Adipocyte (in vitro differentiated cells): ENCODE results near the gene SLC41A3.

Source experiments
- DNase-seq: peaks from one replicate; pipeline ENCODE4 v3.0.0-alpha.2; 2015; ENCODE audit warnings: low read depth
- H3K27me3 ChIP-seq: replicated peaks from 2 replicates; pipeline ENCODE4 v1.7.0; 2013; ENCODE audit warnings: mild to moderate bottlenecking, low read length, moderate library complexity; ENCODE audit not compliant: control insufficient read depth, insufficient read depth
- H3K36me3 ChIP-seq: 2 replicates; pipeline ENCODE4 v1.7.0; 2013; ENCODE audit warnings: low read length, mild to moderate bottlenecking, moderate library complexity; ENCODE audit not compliant: control insufficient read depth, insufficient read depth, severe bottlenecking
- H3K4me1 ChIP-seq: 2 replicates; pipeline ENCODE4 v1.7.0; 2013; ENCODE audit warnings: mild to moderate bottlenecking, low read length, moderate library complexity; ENCODE audit not compliant: control insufficient read depth, insufficient read depth
- H3K4me3 ChIP-seq: 2 replicates; pipeline ENCODE4 v1.7.0; 2013; ENCODE audit warnings: mild to moderate bottlenecking, low read length, moderate library complexity
- H3K9ac ChIP-seq: 2 replicates; pipeline ENCODE4 v1.7.0; 2013; ENCODE audit warnings: mild to moderate bottlenecking, low read length, moderate library complexity
- H3K9me3 ChIP-seq: 2 replicates; pipeline ENCODE4 v1.7.0; 2013; ENCODE audit warnings: mild to moderate bottlenecking, low read length, moderate library complexity; ENCODE audit not compliant: control insufficient read depth

The SLC41A3 gene

DNA sequence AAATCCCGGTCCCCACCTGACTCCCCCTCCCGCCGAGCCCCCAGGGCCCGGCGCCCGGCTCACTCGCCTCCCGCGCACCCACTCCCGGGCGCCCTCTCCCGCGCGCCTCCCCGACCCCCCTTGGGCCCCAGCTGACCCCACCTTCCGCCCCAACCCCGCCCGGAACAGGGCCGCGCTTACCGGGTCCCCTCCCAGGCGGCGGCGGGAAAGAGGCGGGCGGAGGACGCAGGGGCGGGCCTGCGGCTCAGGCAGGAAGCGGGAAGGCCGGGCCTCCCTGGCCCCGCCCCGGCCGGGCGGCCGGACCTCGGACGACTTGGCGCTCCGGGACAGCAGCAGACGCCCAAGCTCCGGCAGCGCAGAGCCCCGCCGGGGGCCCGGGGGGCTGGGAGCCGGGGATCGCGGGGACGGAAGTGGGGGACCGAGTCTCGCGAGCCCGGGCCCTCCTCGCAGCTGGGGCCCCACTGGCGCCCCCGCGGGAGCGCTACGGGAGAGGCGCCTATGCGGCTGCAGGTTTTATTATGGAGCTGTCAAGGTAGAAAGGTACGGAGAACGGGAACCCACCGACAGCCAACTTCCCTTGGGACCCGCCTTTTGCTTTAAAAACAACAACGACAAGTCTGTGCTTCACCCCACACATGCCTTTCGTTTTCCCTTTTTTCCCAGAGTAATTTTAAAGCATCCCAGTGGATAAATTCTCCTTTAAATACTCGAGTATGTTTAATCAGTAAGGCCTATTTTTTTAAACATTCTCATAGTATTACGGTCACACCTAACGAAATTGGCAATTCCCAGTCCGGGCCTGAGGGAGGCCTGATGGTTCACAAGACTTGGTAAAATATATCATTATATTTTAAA, at the start of gene SLC41A3:
Gene SLC41A3 (minus strand): TSS at position 212 of the 855 bp plus-strand sequence. CDS start 15,905 bp downstream, outside the sequence.
- no peaks in the 10 kb centered on the region for H3K27me3 ChIP-seq
- H3K36me3 ChIP-seq, result no peaks in the 10 kb centered on the region
- DNase-seq, result peak; percentile 91
- peak within 1 kb of the TSS; percentile 89 for H3K9ac ChIP-seq
- peaks cover 16% of the 10 kb centered on the region for H3K4me1 ChIP-seq
- peak within 1 kb of the TSS; percentile 86 for H3K4me3 ChIP-seq
- H3K9me3 ChIP-seq, result no peaks in the 10 kb centered on the region

DNA sequence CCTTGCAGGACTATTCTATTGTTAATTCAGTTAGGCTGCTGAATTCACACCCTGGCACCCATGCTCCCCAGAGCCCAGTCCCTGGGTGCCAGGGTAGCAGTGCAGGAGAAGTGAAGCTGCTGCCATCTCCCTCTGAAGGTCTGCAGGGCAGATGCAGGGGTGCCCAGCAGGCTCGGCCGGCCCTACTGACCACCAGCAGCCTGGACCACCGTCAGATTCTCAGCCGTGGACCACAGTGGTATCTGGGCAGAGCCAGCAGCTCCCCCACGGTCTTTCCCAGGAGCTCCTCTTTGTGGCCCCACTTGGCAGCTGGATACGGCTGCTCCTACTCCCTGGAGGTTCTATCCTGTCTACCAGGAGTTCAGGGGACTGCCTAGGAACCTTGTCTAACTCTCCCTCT, 49.7 kb upstream of the SLC41A3 start:
- Histone ChIP-seq H3K9ac (no peak overlapping the region), H3K4me1 (no peaks in the 10 kb centered on the region), H3K36me3 (peaks cover 78% of the 10 kb centered on the region), H3K4me3 (no peak overlapping the region), H3K9me3 (peaks cover 3% of the 10 kb centered on the region), H3K27me3 (peaks cover 14% of the 10 kb centered on the region)
- DNase-seq, result no peak

DNA sequence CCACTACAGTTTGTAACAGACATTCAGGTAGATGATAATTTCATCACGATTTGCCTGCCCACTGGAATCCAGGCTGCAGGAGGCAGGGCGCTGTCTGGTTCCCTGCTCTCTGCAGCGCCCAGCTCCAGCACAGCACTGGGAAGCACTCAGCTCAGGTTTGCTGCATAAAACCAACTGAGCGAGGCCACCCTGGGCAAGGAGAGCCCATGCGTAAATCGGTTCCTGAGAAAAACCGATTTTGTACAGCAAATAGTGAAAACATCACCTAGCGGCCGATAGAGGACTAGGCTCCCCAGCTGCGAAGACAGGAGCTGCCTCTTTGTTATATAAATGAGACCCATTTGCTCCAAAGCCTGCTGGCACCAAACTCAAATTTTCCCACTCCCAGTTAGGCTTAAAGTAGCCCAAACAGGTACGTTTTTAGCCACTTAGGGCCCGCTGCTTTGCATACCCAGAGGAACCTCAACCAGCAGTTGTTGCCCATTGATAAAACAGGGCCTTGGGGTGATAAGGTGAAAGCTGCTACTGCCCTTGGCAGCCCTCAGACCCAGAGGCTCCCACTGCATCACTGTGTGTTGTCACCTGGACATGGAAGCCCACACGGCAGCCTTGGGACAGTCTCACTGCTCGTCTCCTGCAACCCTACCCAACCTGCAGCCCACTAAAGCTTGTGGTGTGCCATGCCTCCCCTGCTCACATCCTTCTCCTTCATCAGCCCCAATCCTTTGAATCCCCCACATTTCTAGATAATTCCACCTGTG, 49.0 kb upstream of the SLC41A3 start:
- Histone ChIP-seq H3K36me3 (peaks cover 74% of the 10 kb centered on the region), H3K4me3 (no peak overlapping the region), H3K4me1 (no peaks in the 10 kb centered on the region), H3K9ac (no peak overlapping the region), H3K27me3 (peaks cover 14% of the 10 kb centered on the region), H3K9me3 (no peaks in the 10 kb centered on the region)
- DNase-seq, result peak; percentile 29

DNA sequence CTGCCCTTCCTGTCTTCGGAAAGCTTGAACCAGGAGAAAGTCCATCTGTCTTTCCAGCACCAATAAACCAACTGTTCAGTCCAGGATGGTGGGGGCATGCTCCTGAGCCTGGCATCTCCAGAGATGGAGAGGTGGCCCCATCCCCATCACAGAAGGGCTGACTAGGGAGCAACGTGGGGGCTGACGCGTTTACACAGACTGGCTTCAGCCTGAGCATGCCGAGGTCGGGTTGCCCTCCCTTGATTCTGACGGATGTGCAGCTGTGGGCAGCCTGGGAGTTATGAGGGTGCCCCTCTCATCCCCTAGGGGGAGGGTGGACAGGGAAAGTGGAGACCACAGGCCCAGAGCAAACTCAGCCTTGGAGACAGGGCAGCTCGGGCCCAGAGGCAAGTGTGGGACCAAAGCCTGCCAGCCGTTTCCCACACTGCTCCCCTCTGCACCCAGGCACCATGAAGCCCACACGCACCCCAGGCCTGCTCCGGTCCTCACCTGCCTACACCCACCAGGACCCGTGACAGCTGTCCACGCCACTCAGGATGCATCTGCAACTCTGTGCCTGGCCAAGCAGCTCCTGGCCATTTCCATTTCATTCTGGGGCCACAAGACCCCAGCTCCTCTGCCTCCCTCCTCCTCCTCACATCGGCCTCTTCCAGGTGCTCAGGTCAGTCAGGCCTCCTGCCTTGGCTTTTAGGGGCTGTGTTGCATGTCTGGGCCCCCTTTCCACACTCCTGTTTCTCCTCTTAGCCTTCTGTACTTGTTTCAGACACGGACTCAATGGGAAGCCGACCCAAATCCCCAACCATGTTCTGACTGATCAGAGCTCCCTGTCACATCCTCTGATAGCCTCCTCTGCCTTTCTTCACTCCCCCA, 48.2 kb upstream of the SLC41A3 start:
- no peak for DNase-seq
- Histone ChIP-seq H3K9me3 (no peaks in the 10 kb centered on the region), H3K9ac (no peak overlapping the region), H3K36me3 (peaks cover 66% of the 10 kb centered on the region), H3K4me3 (no peak overlapping the region), H3K4me1 (no peaks in the 10 kb centered on the region), H3K27me3 (peaks cover 13% of the 10 kb centered on the region)

DNA sequence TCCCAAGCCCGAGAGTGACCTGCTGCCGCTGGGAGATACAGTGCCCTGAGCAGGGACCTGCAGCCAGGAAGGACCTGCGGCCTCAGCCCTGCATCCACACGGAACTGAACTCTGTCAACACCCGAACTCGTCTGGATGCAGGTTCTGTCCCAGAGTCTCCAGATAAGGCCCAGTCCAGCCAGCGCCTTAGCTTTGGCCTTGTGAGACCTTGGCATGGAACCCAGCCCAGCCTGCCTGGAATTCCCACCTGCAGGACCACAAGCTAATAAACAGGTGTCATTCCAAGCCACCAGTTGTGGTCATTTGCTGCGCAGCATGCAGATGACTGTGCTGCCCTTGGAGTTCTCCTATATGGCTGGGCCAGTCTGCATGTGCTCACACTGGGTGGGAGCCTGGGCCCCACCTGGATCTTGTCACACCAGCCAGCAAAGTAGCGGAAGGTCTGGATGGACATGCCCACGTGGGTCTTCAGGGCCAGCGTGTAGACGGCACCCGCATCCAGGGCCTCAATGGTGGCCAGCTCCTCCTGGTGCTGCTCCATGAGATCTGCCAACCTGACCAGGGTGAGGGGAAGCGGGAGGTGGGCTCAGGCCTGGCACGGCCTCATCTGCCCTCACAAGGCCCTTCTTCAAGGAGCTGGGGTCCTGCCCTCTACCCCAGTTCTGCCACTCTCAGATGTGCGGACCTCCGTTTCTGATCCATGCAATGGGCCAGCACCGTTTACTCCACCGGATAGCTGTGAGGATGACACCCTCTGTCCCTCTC, 47.2 kb upstream of the SLC41A3 start:
- peaks cover 56% of the 10 kb centered on the region for H3K36me3 ChIP-seq
- no peak overlapping the region for H3K4me3 ChIP-seq
- no peak for DNase-seq
- H3K4me1 ChIP-seq, result no peaks in the 10 kb centered on the region
- no peaks in the 10 kb centered on the region for H3K9me3 ChIP-seq
- H3K9ac ChIP-seq, result no peak overlapping the region
- peaks cover 11% of the 10 kb centered on the region for H3K27me3 ChIP-seq

DNA sequence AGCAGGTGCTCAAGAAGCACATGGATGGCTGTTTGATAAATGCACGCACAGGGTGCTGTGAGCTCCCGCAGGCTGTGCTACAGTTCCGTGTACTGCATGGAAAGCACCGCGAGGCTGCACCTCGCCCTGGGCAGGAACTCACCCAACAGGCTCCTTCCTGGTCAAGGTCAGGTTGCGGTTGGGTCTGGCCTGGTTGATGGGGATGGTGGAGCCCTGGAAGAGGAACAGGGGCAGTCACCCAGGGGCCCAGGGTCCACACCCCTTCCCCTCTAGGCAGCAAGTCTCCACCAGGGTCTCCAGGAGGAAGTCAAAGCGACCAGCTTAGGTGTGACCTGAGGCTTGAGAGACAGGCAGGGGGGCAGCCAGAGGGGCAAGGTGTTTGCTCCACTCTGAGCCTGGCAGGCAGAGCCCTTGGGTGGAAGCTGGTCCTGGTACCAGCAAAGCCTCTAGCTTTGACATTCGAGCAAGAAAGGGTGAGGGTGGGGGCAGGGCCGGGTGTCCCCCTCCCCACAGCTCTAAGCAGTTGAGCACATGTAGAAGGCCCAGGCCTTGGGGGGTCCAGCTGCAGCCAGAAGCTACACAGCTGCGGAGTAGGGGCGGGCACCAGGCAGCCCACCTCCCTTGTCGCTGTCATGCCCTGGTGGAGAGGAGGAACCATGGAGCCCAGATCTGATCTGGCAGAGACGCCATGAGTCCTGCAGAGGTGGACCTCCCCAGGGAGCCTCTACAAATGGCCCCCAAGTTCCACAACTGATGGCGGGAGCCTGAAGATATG, 46.3 kb upstream of the SLC41A3 start:
- H3K27me3 ChIP-seq, result peaks cover 19% of the 10 kb centered on the region
- peaks cover 47% of the 10 kb centered on the region for H3K36me3 ChIP-seq
- no peaks in the 10 kb centered on the region for H3K9me3 ChIP-seq
- H3K4me1 ChIP-seq, result no peaks in the 10 kb centered on the region
- no peak for DNase-seq
- no peak overlapping the region for H3K4me3 ChIP-seq
- no peak overlapping the region for H3K9ac ChIP-seq

DNA sequence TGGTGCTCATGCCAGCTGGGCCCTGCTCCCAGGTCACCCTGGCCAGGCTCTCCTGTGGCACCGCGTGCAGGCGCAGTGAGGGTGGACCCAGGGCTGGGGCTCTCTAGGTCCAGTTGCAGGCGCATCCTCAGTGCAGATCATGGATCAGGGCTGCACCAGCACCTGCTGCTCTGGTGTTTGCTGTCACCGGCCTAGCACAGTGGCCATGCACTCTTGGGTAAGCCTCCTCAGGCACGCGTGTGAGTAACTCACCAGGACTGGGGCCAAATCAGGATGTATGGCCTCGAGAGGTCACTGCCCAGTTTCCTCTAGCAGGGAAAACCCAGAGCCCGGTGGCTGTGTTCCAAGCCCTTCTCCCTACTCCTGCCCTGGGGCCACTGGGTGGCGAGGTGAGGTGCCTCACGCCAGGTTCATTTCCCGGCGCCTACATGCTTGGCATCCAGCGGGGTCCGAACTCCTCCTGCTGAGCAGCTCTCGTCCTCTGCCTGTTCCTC, 45.5 kb upstream of the SLC41A3 start:
- no peak overlapping the region for H3K9ac ChIP-seq
- peaks cover 41% of the 10 kb centered on the region for H3K36me3 ChIP-seq
- H3K4me1 ChIP-seq, result no peaks in the 10 kb centered on the region
- no peak overlapping the region for H3K4me3 ChIP-seq
- peaks cover 19% of the 10 kb centered on the region for H3K27me3 ChIP-seq
- DNase-seq, result no peak
- H3K9me3 ChIP-seq, result no peaks in the 10 kb centered on the region

DNA sequence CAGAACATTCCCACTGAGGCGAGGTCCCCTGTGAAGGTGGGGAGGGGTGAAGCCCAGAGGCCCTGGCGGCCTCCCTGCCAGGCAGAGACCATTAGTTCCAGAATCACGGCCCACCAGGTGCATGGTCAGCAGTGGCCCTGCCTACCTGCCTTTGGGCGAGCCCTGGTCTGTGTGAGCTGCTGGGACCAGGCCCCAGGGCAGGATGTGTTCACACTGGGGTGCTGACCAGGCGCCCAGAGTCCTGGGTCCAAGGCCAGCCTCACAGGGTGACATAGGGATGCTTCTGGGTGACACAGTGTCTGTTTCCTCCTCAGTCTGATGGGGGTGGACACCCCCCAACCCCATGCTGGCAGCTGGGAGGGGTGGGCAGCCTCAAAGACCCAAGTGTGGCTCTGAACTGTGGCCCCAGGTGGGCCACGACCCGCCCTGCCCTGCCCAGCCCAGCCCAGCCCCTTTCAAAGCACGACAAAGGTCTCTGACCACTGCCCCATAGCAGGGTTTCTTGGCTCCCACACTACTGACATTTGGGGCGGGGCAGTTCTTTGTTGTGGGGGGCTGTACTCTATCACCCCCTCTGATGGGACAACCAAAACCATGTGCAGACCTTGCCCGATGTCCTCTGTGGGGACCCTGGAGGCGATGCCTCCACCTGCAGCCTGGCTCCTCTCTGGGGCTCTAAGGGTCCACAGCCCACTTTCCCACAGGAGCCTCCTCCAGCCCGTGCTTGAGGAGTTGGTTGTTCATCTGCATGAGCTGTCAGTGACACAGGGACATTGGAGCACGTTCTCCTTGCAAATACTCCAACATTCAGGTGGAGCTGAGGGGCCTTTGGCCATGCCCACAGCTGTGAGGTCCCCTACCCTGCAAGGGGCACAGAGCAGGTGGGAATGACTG, 44.8 kb upstream of the SLC41A3 start:
- no peaks in the 10 kb centered on the region for H3K4me1 ChIP-seq
- no peak overlapping the region for H3K4me3 ChIP-seq
- H3K9me3 ChIP-seq, result no peaks in the 10 kb centered on the region
- peaks cover 19% of the 10 kb centered on the region for H3K27me3 ChIP-seq
- H3K9ac ChIP-seq, result no peak overlapping the region
- peaks cover 34% of the 10 kb centered on the region for H3K36me3 ChIP-seq
- no peak for DNase-seq

DNA sequence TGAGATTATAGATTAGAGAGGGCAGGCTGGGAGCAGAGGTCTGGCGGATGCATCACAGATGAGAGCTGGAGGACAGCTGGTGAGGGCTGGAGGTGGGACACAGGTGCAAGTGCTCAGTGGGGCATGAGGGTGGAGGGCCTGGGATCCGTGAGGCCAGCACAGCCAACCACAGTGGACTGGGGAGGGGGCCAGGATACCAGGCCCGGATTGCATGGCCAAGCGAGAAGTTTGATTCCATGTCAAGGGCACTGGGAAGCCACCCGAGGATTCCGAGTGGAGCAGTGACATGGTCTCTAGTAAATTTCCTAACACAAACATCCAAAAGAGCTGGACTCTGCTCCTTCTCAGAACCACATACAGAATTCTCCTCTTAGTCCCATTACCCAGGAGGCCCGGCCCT, 44.0 kb upstream of the SLC41A3 start:
- no peaks in the 10 kb centered on the region for H3K9me3 ChIP-seq
- no peak overlapping the region for H3K9ac ChIP-seq
- H3K27me3 ChIP-seq, result peaks cover 19% of the 10 kb centered on the region
- H3K4me3 ChIP-seq, result no peak overlapping the region
- H3K4me1 ChIP-seq, result no peaks in the 10 kb centered on the region
- DNase-seq, result no peak
- H3K36me3 ChIP-seq, result peaks cover 25% of the 10 kb centered on the region
